ENCODE data around the gene STIL.
A peak's percentile ranks its signal among the peaks of the same experiment; 100 is the strongest.
"Not testable (repeated sequence)": the region's sequence is repeated elsewhere in the genome, so short reads cannot be mapped to it uniquely, and the experiment has no call there.

The STIL gene

GRCh38 chr1:47216278-47217059 lies 97.5 kb downstream of the STIL start:
- DNase-seq, result no peak

DNA sequence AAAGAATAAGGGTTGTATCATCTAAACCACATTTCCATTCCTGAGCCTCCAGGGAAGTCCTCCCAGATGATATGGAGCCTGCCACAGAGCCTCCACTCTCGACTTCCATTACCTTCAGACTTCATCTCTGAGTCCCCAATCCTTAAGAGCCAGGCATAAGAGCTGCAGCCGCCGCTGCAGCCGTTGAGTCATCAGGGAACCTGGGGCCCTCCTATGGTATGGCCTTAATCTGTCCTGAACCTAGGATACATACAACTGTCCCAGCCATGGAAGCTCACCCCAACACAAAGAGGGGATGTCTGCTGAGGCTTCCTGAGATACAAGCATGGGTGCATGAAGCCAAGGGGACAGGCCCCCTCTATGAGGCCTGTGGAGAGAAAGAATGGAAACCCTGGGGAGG lies 98.2 kb downstream of the STIL start:
- DNase-seq, result no peak

- DNase-seq, result no peak
Measured at GRCh38 chr1:47214549-47214948, 99.4 kb downstream of the STIL start.

DNA sequence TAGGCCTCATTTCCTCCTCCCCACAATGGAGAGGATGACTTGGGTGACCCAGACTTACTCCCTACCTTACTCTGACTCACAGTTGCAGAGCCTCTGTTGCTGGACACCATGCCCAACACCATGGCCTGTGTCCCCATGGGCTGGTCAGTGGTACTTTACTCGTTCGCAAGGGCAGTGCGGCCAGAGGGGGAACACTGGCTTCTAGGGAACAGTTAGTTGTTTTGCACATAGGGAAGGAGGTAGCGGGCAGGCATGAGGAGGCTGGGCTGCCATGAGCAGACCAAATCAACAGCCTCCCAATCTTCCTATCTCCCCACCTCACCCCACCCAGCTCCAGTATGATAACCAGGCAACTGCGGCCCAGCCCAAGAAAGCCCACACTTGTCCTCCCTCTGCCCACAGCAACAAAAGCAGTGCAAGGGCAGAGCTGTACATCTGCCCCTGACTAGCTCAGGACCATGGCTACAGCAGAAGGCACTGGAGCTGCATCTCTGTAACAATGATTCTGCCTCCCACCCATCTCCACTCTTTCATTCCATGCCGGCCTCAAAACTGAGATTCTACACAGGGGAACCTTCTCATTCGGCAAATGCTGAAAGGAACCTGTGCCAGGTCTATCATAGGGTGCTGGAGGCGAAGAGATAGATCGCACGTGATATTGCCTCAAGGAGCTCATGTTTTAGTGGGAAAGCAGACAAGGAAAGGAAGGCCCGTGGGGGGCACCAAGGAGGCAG lies 100.5 kb downstream of the STIL start:
- DNase-seq, result no peak

- no peak for DNase-seq
Measured at GRCh38 chr1:47212636-47213229, 101.2 kb downstream of the STIL start.

GRCh38 chr1:47211796-47212269 lies 102.1 kb downstream of the STIL start:
- DNase-seq, result peak; percentile 54

DNA sequence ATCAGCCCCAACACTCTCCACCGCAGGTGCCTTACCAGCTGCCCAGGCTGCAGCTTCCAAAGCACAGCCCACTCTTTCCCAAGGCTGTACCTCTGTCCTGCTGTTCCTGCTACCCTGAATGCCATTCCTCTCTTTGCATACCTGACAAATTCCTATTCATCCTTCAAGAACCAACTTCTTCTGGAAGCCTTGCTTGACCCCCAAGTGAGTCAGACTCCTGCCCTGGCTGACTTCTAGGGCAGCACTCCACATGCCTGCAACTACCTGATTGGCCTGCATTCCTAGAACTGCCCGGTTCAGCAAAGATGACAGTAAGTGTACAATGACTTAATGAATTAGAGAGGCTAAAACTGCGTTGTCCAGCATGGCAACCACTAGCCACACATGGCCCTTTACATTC lies 103.3 kb downstream of the STIL start:
- peak; percentile 3 for DNase-seq

DNA sequence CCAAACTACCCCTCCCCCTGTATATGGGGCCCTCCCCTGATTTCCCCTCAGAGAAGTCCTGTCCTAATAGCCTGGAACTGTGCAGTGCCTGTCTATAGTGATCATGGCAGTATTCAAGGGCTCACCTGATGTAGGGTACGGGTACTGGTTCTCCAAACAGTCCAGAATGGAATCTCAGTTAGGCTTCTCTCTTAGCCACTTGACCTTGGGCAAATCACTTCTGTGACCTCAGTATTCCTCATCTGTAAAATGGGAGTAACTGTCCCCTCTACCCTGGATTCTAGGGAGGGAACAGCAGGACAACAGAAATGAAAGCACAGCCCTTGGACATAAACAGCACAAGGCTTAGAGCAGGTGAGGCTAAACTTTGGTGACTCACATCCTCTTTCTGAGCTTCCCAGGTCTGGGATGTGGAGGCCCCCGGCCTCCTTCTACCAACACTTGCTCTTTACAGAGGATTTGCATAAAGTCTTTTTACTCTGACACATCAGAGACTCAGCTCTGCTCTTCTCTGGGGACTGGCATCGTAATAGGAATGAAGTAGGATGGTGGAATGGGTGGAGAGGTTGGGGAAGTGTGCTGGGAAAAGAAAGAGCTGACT lies 104.1 kb downstream of the STIL start:
- peak; percentile 7 for DNase-seq

- DNase-seq, result peak; percentile 7
Measured at GRCh38 chr1:47209091-47209490, 104.9 kb downstream of the STIL start.

- no peak for DNase-seq
Measured at GRCh38 chr1:47208374-47208850, 105.5 kb downstream of the STIL start.

DNA sequence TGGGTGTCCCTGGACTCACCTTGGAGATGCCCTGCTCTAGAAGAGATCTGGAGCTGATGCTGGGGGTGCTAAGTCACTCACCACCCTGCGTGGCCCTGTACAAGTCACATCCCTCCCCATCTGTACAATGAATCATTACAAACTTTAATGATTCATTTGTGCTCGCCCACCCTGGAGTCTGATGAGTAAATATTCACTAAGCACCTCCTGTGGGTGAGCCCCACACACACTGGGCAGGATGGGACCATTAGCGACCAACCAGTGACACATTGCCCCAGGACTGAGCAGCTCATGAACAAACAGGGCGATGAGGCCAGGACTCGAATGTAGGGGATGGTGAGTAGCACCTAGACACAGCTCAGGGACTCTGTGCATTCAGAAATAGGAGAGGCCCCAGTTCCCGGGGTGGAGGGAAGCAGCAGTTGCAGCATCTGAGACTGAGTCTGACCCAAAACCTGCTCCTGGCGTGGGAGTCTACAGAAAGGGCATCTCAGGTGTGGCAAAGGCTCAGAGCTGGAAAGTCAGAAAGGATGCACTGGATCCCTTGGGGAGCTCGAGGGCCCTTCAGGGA lies 106.1 kb downstream of the STIL start:
- DNase-seq, result peak; percentile 14

- no peak for DNase-seq
Measured at GRCh38 chr1:47205918-47206317, 108.0 kb downstream of the STIL start.

GRCh38 chr1:47203504-47203903 lies 110.4 kb downstream of the STIL start:
- DNase-seq, result not testable (repeated sequence)

DNA sequence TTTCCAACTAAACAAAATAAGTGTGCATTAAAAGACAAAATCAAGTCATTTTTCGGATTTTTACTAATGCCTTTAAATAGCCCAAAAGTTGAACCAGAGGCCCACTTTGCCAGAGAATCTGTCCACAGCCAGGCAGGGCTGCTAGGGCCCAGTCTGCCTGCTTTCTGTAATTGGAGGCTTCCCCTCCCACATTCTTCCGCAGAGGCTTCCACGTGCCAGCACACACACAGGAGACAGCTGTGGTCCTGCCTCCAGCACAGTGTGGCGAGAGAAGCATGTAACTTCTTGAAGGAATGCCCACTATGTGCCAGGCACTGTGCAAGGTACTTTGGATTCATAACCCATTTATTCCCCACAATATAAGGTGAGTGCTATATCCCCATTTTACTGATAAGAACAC lies 112.8 kb downstream of the STIL start:
- peak; percentile 49 for DNase-seq

All from femur (tissue), 1 donor.